A673 (cell line): ENCODE data around the gene CRYBA2.

ENCODE experiments used
- EZH2 ChIP-seq: fragments of 200-600 bp; sonication (generic); IDR thresholded peaks from 2 replicates; pipeline ENCODE4 v1.6.1; 2017; ENCODE audit warnings: borderline replicate concordance, low read depth, mild to moderate bottlenecking, mixed read lengths, antibody characterized with exemption, low read length; ENCODE audit not compliant: poor library complexity, severe bottlenecking
- TF ChIP-seq, protein P1 (sequence below): fragments of 300-800, 200-600 bp; sonication (generic); conservative IDR thresholded peaks from 2 replicates; pipeline ENCODE4 v1.5.1; 2017; ENCODE audit warnings: low read depth, mild to moderate bottlenecking, antibody characterized with exemption, low read length, moderate library complexity, mixed read lengths

DNA sequence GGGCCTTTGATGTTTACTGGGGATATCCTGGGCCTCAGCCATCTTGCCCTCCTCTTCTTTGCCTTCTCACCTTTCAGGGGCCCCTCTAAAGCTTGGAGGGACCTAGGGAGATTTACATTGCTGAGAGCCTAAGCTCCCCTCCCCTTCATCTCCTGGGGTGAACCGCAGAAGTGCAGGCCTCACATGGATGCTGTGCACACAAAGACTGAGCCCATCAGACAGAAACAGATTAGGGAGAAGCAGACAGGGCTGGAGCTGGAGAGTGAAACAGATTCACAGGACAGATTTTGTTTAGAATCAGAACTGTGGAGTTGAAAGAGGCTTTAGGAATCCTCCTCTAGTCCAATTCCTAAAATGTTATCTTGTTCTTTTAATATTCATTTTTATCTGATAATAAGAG is 37.2 kb downstream of the CRYBA2 start:
- TF ChIP-seq EZH2: no peak
- TF ChIP-seq, protein P1, sequence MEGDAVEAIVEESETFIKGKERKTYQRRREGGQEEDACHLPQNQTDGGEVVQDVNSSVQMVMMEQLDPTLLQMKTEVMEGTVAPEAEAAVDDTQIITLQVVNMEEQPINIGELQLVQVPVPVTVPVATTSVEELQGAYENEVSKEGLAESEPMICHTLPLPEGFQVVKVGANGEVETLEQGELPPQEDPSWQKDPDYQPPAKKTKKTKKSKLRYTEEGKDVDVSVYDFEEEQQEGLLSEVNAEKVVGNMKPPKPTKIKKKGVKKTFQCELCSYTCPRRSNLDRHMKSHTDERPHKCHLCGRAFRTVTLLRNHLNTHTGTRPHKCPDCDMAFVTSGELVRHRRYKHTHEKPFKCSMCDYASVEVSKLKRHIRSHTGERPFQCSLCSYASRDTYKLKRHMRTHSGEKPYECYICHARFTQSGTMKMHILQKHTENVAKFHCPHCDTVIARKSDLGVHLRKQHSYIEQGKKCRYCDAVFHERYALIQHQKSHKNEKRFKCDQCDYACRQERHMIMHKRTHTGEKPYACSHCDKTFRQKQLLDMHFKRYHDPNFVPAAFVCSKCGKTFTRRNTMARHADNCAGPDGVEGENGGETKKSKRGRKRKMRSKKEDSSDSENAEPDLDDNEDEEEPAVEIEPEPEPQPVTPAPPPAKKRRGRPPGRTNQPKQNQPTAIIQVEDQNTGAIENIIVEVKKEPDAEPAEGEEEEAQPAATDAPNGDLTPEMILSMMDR: no peak
